Activated CD8-positive, alpha-beta T cell treated with anti-CD3 and anti-CD28 coated beads for 36 hours (primary cell): ENCODE data around the gene TLDC2. TPM values are rescaled to one million over a fixed set of nuclear protein-coding genes. Genes with fewer than 3 reads are reported as not detected.

ENCODE experiments used
- ATAC-seq: fragments of 200-7000 bp; cut with Tn5 transposase; one replicate; pipeline ENCODE4 v1.10.0; 2021; ENCODE audit warnings: mild to moderate bottlenecking, moderate library complexity
- CTCF ChIA-PET: fragments of 350-600 bp; sonication (Branson Sonifier 250); formaldehyde crosslinking; loops from one replicate; lab custom pipeline; 2021; ENCODE audit warnings: antibody characterized with exemption; lab: Charles Lee
- POLR2A ChIA-PET: fragments of 350-600 bp; sonication (Branson Sonifier 250); formaldehyde crosslinking; loops from one replicate; lab custom pipeline; 2021; ENCODE audit warnings: antibody characterized with exemption; lab: Charles Lee
- DNase-seq: peaks from one replicate; pipeline ENCODE4 v3.0.0-alpha.2; 2020
- H3K27ac Mint-ChIP-seq: one replicate; pipeline ENCODE4 v1.8.0; 2021; ENCODE audit warnings: mild to moderate bottlenecking, mixed read lengths
- H3K27me3 Mint-ChIP-seq: one replicate; pipeline ENCODE4 v1.8.0; 2021; ENCODE audit warnings: mixed read lengths
- H3K36me3 Mint-ChIP-seq: one replicate; pipeline ENCODE4 v1.8.0; 2021; ENCODE audit warnings: low read depth, mixed read lengths
- H3K4me1 Mint-ChIP-seq: one replicate; pipeline ENCODE4 v1.8.0; 2021; ENCODE audit warnings: low read depth, mixed read lengths
- H3K4me3 Mint-ChIP-seq: one replicate; pipeline ENCODE4 v1.8.0; 2021; ENCODE audit warnings: mild to moderate bottlenecking, moderate library complexity, mixed read lengths
- H3K9me3 Mint-ChIP-seq: one replicate; pipeline ENCODE4 v1.8.0; 2021; ENCODE audit warnings: mixed read lengths
- intact Hi-C: fragments of 100-400 bp; cut with micrococcal nuclease; formaldehyde crosslinking; loops from one replicate; pipeline ENCODE4 v1.10.0; 2022
- total RNA-seq, 2 experiments: library from RNA; stranded (reverse); gene quantifications; one replicate each; pipeline ENCODE4 v1.2.3, GENCODE V29; 2021
- TF ChIP-seq, protein P1 (sequence below): fragments of 200-600 bp; IDR thresholded peaks from one replicate; pipeline ENCODE4 v1.8.0; 2022; ENCODE audit warnings: antibody characterized with exemption, mild to moderate bottlenecking

The TLDC2 gene
- total RNA-seq, 2 experiments from 2014 or later = not detected

DNA sequence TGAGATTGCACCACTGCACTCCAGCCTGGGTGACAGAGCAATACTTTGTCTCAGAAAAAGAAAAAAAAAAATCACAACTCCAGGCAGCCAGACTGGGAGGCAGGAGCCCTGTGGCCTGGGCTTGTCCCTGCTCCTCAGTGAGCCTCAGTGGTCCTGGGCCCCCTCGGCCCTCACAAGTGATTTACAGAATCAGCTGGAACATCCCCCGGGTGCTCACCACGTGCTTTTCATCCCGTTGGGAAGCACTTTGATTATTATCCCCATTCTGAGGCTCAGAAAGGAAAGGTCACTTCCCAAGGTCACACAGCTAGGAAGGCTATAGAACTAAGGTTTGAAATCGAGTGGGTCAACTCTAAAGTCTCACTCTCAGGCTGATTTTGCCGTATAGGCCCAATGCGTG is 43.1 kb upstream of the TLDC2 start:
- H3K4me1 Mint-ChIP-seq = peaks cover 13% of the 10 kb centered on the region
- intact Hi-C loops = no loop called here
- H3K9me3 Mint-ChIP-seq = no peaks in the 10 kb centered on the region
- ATAC-seq = no peak
- no peaks in the 10 kb centered on the region for H3K36me3 Mint-ChIP-seq
- POLR2A ChIA-PET = interaction anchor here (1.5 kb wide), 1 partner anchor 24 kb away, joined by 3 read pairs; no protein-coding TSS in a partner anchor
- no peaks in the 10 kb centered on the region for H3K27me3 Mint-ChIP-seq
- CTCF ChIA-PET = interaction anchor here (1.0 to 1.7 kb wide), 2 partner anchors 22 to 24 kb away, joined by 3 to 8 read pairs; no protein-coding TSS in a partner anchor
- no peak overlapping the region for H3K27ac Mint-ChIP-seq
- TF ChIP-seq, protein P1, sequence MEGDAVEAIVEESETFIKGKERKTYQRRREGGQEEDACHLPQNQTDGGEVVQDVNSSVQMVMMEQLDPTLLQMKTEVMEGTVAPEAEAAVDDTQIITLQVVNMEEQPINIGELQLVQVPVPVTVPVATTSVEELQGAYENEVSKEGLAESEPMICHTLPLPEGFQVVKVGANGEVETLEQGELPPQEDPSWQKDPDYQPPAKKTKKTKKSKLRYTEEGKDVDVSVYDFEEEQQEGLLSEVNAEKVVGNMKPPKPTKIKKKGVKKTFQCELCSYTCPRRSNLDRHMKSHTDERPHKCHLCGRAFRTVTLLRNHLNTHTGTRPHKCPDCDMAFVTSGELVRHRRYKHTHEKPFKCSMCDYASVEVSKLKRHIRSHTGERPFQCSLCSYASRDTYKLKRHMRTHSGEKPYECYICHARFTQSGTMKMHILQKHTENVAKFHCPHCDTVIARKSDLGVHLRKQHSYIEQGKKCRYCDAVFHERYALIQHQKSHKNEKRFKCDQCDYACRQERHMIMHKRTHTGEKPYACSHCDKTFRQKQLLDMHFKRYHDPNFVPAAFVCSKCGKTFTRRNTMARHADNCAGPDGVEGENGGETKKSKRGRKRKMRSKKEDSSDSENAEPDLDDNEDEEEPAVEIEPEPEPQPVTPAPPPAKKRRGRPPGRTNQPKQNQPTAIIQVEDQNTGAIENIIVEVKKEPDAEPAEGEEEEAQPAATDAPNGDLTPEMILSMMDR = no peak
- DNase-seq = no peak
- no peak overlapping the region for H3K4me3 Mint-ChIP-seq

GRCh38 chr20:36833275-36834020 is 42.5 kb upstream of the TLDC2 start:
- TF ChIP-seq, protein P1 = no peak
- no peak overlapping the region for H3K27ac Mint-ChIP-seq
- H3K27me3 Mint-ChIP-seq = no peaks in the 10 kb centered on the region
- intact Hi-C loops = no loop called here
- H3K9me3 Mint-ChIP-seq = no peaks in the 10 kb centered on the region
- H3K4me3 Mint-ChIP-seq = no peak overlapping the region
- H3K36me3 Mint-ChIP-seq = no peaks in the 10 kb centered on the region
- ChIA-PET POLR2A (interaction anchor here (1.5 kb wide), 1 partner anchor 23 kb away, joined by 3 read pairs; no protein-coding TSS in a partner anchor), CTCF (interaction anchor here (1.0 to 1.7 kb wide), 2 partner anchors 21 to 25 kb away, joined by 3 to 8 read pairs; no protein-coding TSS in a partner anchor)
- H3K4me1 Mint-ChIP-seq = peaks cover 12% of the 10 kb centered on the region
- ATAC-seq = no peak
- no peak for DNase-seq

DNA sequence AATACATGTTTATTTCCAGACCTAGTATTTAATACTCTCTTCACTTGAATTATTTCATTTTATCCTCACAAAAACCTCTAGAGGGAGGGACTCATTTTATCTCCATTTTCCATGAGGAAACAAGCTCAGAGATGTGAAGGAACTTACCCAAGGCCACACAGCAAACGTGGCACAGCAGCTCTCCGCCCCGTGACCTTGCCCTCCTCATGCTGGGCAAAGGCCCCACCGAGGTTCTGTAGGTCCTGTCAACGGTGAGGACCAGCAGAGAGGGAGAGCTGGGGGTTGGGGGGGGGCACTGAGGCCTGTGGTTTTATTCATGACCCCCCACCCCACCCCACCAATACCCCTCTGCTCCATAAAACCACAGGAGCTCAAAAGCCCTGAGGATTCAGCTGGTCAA is 40.9 kb upstream of the TLDC2 start:
- H3K27me3 Mint-ChIP-seq = no peaks in the 10 kb centered on the region
- H3K36me3 Mint-ChIP-seq = no peaks in the 10 kb centered on the region
- ATAC-seq (no peak), DNase-seq (no peak)
- peak overlapping the region; percentile 88 for H3K27ac Mint-ChIP-seq
- peak overlapping the region; percentile 75 for H3K4me3 Mint-ChIP-seq
- H3K9me3 Mint-ChIP-seq = no peaks in the 10 kb centered on the region
- intact Hi-C loops = no loop called here
- H3K4me1 Mint-ChIP-seq = peaks cover 12% of the 10 kb centered on the region
- POLR2A ChIA-PET = interaction anchor here (1.2 kb wide), 1 partner anchor 28 kb away, joined by 4 read pairs; a partner anchor contains a TSS
- CTCF ChIA-PET = interaction anchor here (0.6 to 3.4 kb wide), 14 partner anchors 11 to 222 kb away, joined by 3 to 16 read pairs (median 4); partner anchors contain the start of gene DSN1
- TF ChIP-seq, protein P1 = no peak

- Mint-ChIP-seq H3K36me3 (no peaks in the 10 kb centered on the region), H3K27me3 (no peaks in the 10 kb centered on the region), H3K4me3 (peak overlapping the region; percentile 75), H3K4me1 (peaks cover 12% of the 10 kb centered on the region), H3K27ac (peak overlapping the region; percentile 88), H3K9me3 (no peaks in the 10 kb centered on the region)
- DNase-seq = peak; percentile 93
- POLR2A ChIA-PET = interaction anchor here (1.2 kb wide), 1 partner anchor 28 kb away, joined by 4 read pairs; a partner anchor contains a TSS
- TF ChIP-seq, protein P1 = no peak
- CTCF ChIA-PET = interaction anchor here (0.6 to 3.4 kb wide), 16 partner anchors 10 to 222 kb away, joined by 3 to 16 read pairs (median 4); partner anchors contain the start of gene DSN1
- intact Hi-C loops = no loop called here
- ATAC-seq = peak; percentile 96
Measured at GRCh38 chr20:36835453-36836198, 40.3 kb upstream of the TLDC2 start.
